Uterus (tissue), 2 donors: ENCODE data around the gene TNFRSF18.

Experiments
- POLR2A ChIP-seq, 2 donors: fragments of 450-650 bp; IDR thresholded peaks; one replicate each; pipeline ENCODE4 v1.6.1; 2016; ENCODE audit warnings: antibody characterized with exemption in 2 of 2, mild to moderate bottlenecking in 1 of 2, moderate library complexity in 1 of 2
- TF ChIP-seq, protein P1 (sequence below), 4 experiments: fragments of 200-600 bp in 2 of 4; fragments of 450-650 bp in 2 of 4; sonication (generic) in 2 of 4; IDR thresholded peaks; one replicate each; pipeline ENCODE4 v1.5.1; 2016 to 2019; ENCODE audit warnings: antibody characterized with exemption in 4 of 4, mild to moderate bottlenecking in 2 of 4, moderate library complexity in 1 of 4

DNA sequence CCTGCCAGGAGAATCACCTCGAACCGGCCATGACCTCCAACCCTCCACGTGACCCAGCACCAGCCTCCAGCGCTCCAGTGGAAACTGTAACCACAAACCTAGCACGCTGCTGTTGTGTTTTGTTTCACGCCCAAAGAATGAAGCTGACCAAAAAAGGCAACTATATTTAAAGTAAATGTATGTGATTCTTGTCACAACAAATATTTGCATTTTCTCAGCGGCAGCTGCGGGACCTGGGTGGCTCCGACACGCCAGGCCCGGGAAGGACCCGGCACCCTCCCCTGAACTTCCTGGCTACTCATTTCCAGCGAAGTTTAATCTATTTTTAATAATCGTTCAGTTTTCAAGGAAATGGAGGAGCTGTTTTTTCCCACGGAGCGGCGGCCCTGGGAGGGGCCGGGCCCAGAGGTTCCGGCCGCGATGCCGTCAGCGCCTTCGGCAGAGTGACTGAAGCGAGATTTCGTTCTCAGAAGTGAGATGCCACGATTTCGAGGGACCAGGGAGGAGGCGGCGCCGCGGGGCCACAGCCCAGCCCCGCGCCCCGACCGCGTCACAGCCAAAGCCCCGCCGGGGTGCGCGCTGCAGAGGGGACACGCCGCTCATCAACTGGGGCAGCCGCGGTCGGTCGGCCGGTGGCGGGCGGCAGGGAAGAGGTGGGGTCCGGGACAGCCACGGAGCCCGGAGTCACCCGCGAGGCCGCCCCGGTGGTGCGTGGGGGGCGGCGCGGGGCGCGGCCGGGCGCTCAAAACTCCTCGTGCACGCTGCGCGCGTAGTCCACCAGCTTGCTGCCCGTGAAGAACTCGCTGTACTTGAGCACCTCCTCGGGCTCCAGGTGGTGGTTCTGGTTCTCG, 10.6 kb upstream of the TNFRSF18 start:
- TF ChIP-seq POLR2A (IDR thresholded peaks at IDR 0.05), result no peak
- TF ChIP-seq, protein P1, sequence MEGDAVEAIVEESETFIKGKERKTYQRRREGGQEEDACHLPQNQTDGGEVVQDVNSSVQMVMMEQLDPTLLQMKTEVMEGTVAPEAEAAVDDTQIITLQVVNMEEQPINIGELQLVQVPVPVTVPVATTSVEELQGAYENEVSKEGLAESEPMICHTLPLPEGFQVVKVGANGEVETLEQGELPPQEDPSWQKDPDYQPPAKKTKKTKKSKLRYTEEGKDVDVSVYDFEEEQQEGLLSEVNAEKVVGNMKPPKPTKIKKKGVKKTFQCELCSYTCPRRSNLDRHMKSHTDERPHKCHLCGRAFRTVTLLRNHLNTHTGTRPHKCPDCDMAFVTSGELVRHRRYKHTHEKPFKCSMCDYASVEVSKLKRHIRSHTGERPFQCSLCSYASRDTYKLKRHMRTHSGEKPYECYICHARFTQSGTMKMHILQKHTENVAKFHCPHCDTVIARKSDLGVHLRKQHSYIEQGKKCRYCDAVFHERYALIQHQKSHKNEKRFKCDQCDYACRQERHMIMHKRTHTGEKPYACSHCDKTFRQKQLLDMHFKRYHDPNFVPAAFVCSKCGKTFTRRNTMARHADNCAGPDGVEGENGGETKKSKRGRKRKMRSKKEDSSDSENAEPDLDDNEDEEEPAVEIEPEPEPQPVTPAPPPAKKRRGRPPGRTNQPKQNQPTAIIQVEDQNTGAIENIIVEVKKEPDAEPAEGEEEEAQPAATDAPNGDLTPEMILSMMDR (IDR thresholded peaks at IDR 0.05), result no peak
